Stomach (tissue), 4 donors: Measurements from ENCODE around the gene COL9A3.

Experiments used
- CTCF ChIP-seq, 7 experiments: fragments of 450-650 bp in 4 of 7; fragments of 200-600 bp in 3 of 7; sonication (generic) in 3 of 7; IDR thresholded peaks; one replicate each; pipeline ENCODE4 v1.5.1; 2016 to 2019; ENCODE audit warnings: antibody characterized with exemption in 7 of 7, control low read depth in 2 of 7, mild to moderate bottlenecking in 1 of 7
- POLR2A ChIP-seq, 4 donors: fragments of 450-650 bp; IDR thresholded peaks; one replicate each; pipeline ENCODE4 v1.6.1; 2016; ENCODE audit warnings: antibody characterized with exemption in 4 of 4, control low read depth in 2 of 4, mild to moderate bottlenecking in 1 of 4, moderate library complexity in 1 of 4

- TF ChIP-seq CTCF (IDR thresholded peaks at IDR 0.05) (no peak), POLR2A (IDR thresholded peaks at IDR 0.05) (no peak)
Observed at GRCh38 chr20:62801284-62802010, 15.4 kb upstream of the COL9A3 start.
